ENCODE data around the gene TUBG2. TPM values are rescaled to one million over a fixed set of nuclear protein-coding genes. Genes with fewer than 3 reads are reported as not detected.

Gene TUBG2
- total RNA-seq, 2 experiments from 2014 or later = 9.0 to 9.7 TPM

DNA sequence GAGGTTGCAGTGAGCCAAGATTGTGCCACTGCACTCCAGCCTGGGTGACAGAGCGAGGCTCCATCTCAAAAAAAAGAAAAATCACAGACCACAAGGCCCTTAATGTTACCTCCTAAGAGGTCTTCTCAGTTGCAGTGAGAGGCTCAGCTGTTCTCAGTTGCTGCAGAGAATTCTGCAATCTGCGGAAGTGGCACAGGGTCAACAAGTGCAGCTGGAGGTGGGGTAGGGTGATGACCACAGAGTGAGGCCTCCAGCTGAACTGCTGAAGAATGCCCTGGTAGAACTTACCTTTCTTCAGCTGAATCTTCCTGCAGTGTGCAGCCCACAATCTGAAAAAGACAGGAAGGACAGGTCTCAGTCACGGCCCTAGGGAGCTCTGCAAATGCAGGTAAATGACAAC is 49.5 kb downstream of the TUBG2 start:
- CTCF ChIA-PET = no interaction called here
- POLR2A ChIA-PET = interaction anchor here (0.7 to 1.2 kb wide), 2 partner anchors 25 to 26 kb away, joined by 3 read pairs; partner anchors contain the start of gene CNTNAP1
- Mint-ChIP-seq H3K4me3 (no peak overlapping the region), H3K36me3 (ENCODE audit: low read depth) (peaks cover 93% of the 10 kb centered on the region), H3K27me3 (no peaks in the 10 kb centered on the region), H3K4me1 (ENCODE audit: low read depth) (peaks cover 36% of the 10 kb centered on the region), H3K9me3 (no peaks in the 10 kb centered on the region), H3K27ac (no peak overlapping the region)
- TF ChIP-seq, protein P1, sequence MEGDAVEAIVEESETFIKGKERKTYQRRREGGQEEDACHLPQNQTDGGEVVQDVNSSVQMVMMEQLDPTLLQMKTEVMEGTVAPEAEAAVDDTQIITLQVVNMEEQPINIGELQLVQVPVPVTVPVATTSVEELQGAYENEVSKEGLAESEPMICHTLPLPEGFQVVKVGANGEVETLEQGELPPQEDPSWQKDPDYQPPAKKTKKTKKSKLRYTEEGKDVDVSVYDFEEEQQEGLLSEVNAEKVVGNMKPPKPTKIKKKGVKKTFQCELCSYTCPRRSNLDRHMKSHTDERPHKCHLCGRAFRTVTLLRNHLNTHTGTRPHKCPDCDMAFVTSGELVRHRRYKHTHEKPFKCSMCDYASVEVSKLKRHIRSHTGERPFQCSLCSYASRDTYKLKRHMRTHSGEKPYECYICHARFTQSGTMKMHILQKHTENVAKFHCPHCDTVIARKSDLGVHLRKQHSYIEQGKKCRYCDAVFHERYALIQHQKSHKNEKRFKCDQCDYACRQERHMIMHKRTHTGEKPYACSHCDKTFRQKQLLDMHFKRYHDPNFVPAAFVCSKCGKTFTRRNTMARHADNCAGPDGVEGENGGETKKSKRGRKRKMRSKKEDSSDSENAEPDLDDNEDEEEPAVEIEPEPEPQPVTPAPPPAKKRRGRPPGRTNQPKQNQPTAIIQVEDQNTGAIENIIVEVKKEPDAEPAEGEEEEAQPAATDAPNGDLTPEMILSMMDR (IDR thresholded peaks at IDR 0.05) = no peak
- H3K27me3 ChIP-seq (ENCODE audit: control insufficient read depth in 1 of 2, insufficient read depth in 2 of 2, low read length in 2 of 2) = no peaks in the 10 kb centered on the region
- DNase-seq (peak in 1 of 14 experiments; percentile 27), ATAC-seq (ENCODE audit: poor library complexity) (peak; percentile 22)
- H3K9me3 ChIP-seq (ENCODE audit: control insufficient read depth in 1 of 2, insufficient read depth in 1 of 2, low read length in 2 of 2) = no peaks in the 10 kb centered on the region
- no peak overlapping the region for H3K4me3 ChIP-seq (ENCODE audit: low read length)
- intact Hi-C loops (cut with DNase I, micrococcal nuclease) = no loop called here
- H3K27ac ChIP-seq (ENCODE audit: low read depth in 1 of 2, low read length in 2 of 2) = no peak overlapping the region
- peaks cover 58% of the 10 kb centered on the region for H3K4me1 ChIP-seq (ENCODE audit: insufficient read depth, low read length)
- H3K36me3 ChIP-seq (ENCODE audit: insufficient read depth, low read length) = peaks cover 90% of the 10 kb centered on the region

DNA sequence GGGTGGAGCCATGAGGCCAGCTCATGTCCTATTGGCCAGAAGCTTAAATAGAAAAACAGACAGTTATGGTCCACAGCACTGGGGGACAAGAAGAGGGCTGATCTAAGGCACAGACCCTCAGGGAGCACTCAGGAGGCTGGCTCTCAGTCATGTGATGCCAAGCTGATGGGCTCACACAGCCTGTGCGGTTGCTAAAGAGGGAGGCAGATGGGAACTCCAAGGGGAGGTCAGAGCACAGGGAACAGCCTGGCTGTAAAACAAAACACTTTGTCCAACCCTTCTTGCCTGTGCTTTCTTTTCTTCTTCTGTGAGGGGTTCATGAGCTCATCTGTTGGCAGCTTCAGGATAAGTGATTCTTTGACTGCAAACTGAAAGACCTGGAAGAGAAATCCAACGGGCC is 50.5 kb downstream of the TUBG2 start:
- H3K27ac ChIP-seq (ENCODE audit: low read depth in 1 of 2, low read length in 2 of 2) = no peak overlapping the region
- H3K4me3 ChIP-seq (ENCODE audit: low read length) = no peak overlapping the region
- H3K4me3 Mint-ChIP-seq = no peak overlapping the region
- H3K9me3 ChIP-seq (ENCODE audit: control insufficient read depth in 1 of 2, insufficient read depth in 1 of 2, low read length in 2 of 2) = no peaks in the 10 kb centered on the region
- no peaks in the 10 kb centered on the region for H3K9me3 Mint-ChIP-seq
- TF ChIP-seq, protein P1 (IDR thresholded peaks at IDR 0.05) = no peak
- intact Hi-C loops (cut with DNase I, micrococcal nuclease) = no loop called here
- ATAC-seq (ENCODE audit: poor library complexity) (no peak), DNase-seq (no peak)
- peaks cover 89% of the 10 kb centered on the region for H3K36me3 ChIP-seq (ENCODE audit: insufficient read depth, low read length)
- peaks cover 92% of the 10 kb centered on the region for H3K36me3 Mint-ChIP-seq (ENCODE audit: low read depth)
- H3K4me1 Mint-ChIP-seq (ENCODE audit: low read depth) = peaks cover 33% of the 10 kb centered on the region
- peaks cover 49% of the 10 kb centered on the region for H3K4me1 ChIP-seq (ENCODE audit: insufficient read depth, low read length)
- H3K27me3 ChIP-seq (ENCODE audit: control insufficient read depth in 1 of 2, insufficient read depth in 2 of 2, low read length in 2 of 2) = no peaks in the 10 kb centered on the region
- ChIA-PET POLR2A (interaction anchor here (1.2 kb wide), 1 partner anchor 26 kb away, joined by 3 read pairs; no protein-coding TSS in a partner anchor), CTCF (interaction anchor here (0.8 to 1.2 kb wide), 2 partner anchors 34 to 114 kb away, joined by 3 read pairs; partner anchors contain the start of gene BECN1)
- no peak overlapping the region for H3K27ac Mint-ChIP-seq
- no peaks in the 10 kb centered on the region for H3K27me3 Mint-ChIP-seq

Small RNA genes lying within 50 kb of the gene (microRNA-seq; reads per million reads assigned to microRNA genes)
- not detected for gene MIR6780A (ENCODE audit: borderline microRNAs expressed, borderline replicate concordance)

Other genes with a start within 250 kb of the TUBG2 start
- under 1 TPM; 0.14 to 0.16 TPM for gene CAVIN1, start 236.0 kb upstream of the TUBG2 start, total RNA-seq
- gene ATP6V0A1, start 200.4 kb upstream of the TUBG2 start, total RNA-seq = 10 to 100 TPM; 10.4 to 14.4 TPM
- gene NAGLU, start 123.0 kb upstream of the TUBG2 start, total RNA-seq = 1 to 10 TPM; 7.8 TPM
- under 1 TPM; 0.80 to 0.81 TPM for gene HSD17B1, start 106.4 kb upstream of the TUBG2 start, total RNA-seq
- 10 to 100 TPM; 37.8 to 40.7 TPM for gene COASY, start 97.1 kb upstream of the TUBG2 start, total RNA-seq
- 10 to 100 TPM; 29.2 to 32.1 TPM for gene MLX, start 92.2 kb upstream of the TUBG2 start, total RNA-seq
- 1 to 10 TPM; 2.6 to 3.4 TPM for gene PSMC3IP, start 81.6 kb upstream of the TUBG2 start, total RNA-seq
- gene RETREG3, start 49.9 kb upstream of the TUBG2 start, total RNA-seq = 10 to 100 TPM; 46.7 to 48.7 TPM
- 1 to 10 TPM; 7.3 to 8.5 TPM for gene TUBG1, start 49.6 kb upstream of the TUBG2 start, total RNA-seq
- gene PLEKHH3, start 17.7 kb downstream of the TUBG2 start, total RNA-seq = 1 to 10 TPM in 1 of 2 experiments, under 1 TPM in 1; 0.60 to 1.1 TPM
- gene CCR10, start 22.6 kb downstream of the TUBG2 start, total RNA-seq = 1 to 10 TPM; 1.5 to 2.4 TPM
- 1 to 10 TPM; 4.4 to 4.5 TPM for gene CNTNAP1, start 23.2 kb downstream of the TUBG2 start, total RNA-seq
- gene EZH1, start 85.8 kb downstream of the TUBG2 start, total RNA-seq = 10 to 100 TPM; 73.3 to 76.1 TPM
- gene RAMP2, start 101.9 kb downstream of the TUBG2 start, total RNA-seq = not detected
- 10 to 100 TPM; 40.6 to 45.7 TPM for gene VPS25, start 114.2 kb downstream of the TUBG2 start, total RNA-seq
- gene WNK4, start 121.3 kb downstream of the TUBG2 start, total RNA-seq = under 1 TPM; 0.42 to 0.74 TPM
- gene COA3, start 139.4 kb downstream of the TUBG2 start, total RNA-seq = 1 to 10 TPM; 4.0 to 4.5 TPM
- not detected for gene CNTD1, start 139.6 kb downstream of the TUBG2 start, total RNA-seq
- 100 to 1,000 TPM; 130 to 138 TPM for gene BECN1, start 165.0 kb downstream of the TUBG2 start, total RNA-seq
- gene PSME3, start 174.1 kb downstream of the TUBG2 start, total RNA-seq = 10 to 100 TPM; 62.1 to 62.5 TPM
- gene AOC2, start 185.3 kb downstream of the TUBG2 start, total RNA-seq = 1 to 10 TPM; 2.5 to 2.9 TPM
- gene AOC3, start 191.9 kb downstream of the TUBG2 start, total RNA-seq = 1 to 10 TPM in 1 of 2 experiments, under 1 TPM in 1; 0.78 to 1.0 TPM
- not detected for gene G6PC1, start 241.5 kb downstream of the TUBG2 start, total RNA-seq